Lower leg skin (tissue), 3 donors: Measurements from ENCODE around the gene RDH14.

ENCODE experiments used
- CTCF ChIP-seq, 3 donors: fragments of 450-650 bp; IDR thresholded peaks; one replicate each; pipeline ENCODE4 v1.5.1; 2016; ENCODE audit warnings: antibody characterized with exemption in 3 of 3, mild to moderate bottlenecking in 3 of 3, moderate library complexity in 2 of 3
- POLR2A ChIP-seq, 2 donors: fragments of 450-650 bp; IDR thresholded peaks; one replicate each; pipeline ENCODE4 v1.6.1; 2016 to 2017; ENCODE audit warnings: antibody characterized with exemption in 2 of 2, mild to moderate bottlenecking in 1 of 2, moderate library complexity in 1 of 2

- TF ChIP-seq POLR2A (IDR thresholded peaks at IDR 0.05): no peak
- no peak for TF ChIP-seq CTCF (IDR thresholded peaks at IDR 0.05)
Observed at GRCh38 chr2:18585526-18585925, 25.1 kb upstream of the RDH14 start.
